Activated naive CD8-positive, alpha-beta T cell treated with anti-CD3 and anti-CD28 coated beads, Interleukin-2, amount 10 ng/mL, durations not matched to agents 7 days and 5 days (primary cell): ENCODE results near the gene CCK. TPM values are rescaled to one million over a fixed set of nuclear protein-coding genes. Genes with fewer than 3 reads are reported as not detected.
"Not testable (repeated sequence)": the region's sequence is repeated elsewhere in the genome, so short reads cannot be mapped to it uniquely, and the experiment has no call there.

Experiments
- ATAC-seq: fragments of 150-1000 bp; cut with Tn5 transposase; one replicate; pipeline ENCODE4 v1.10.0; 2021; ENCODE audit warnings: low read depth, moderate library complexity
- POLR2A ChIA-PET: fragments of 350-600 bp; sonication (Branson Sonifier 250); formaldehyde crosslinking; loops from one replicate; lab custom pipeline; 2021; ENCODE audit warnings: antibody characterized with exemption; lab: Charles Lee
- DNase-seq: peaks from one replicate; pipeline ENCODE4 v3.0.0; 2021
- H3K27ac Mint-ChIP-seq: one replicate; pipeline ENCODE4 v1.8.0; 2022; ENCODE audit warnings: mild to moderate bottlenecking, mixed read lengths
- H3K27me3 Mint-ChIP-seq: one replicate; pipeline ENCODE4 v1.8.0; 2022; ENCODE audit warnings: mild to moderate bottlenecking, moderate library complexity, mixed read lengths
- H3K36me3 Mint-ChIP-seq: one replicate; pipeline ENCODE4 v1.8.0; 2021; ENCODE audit warnings: mild to moderate bottlenecking, mixed read lengths
- H3K4me1 Mint-ChIP-seq: one replicate; pipeline ENCODE4 v1.8.0; 2021; ENCODE audit warnings: mixed read lengths
- H3K4me3 Mint-ChIP-seq: one replicate; pipeline ENCODE4 v1.8.0; 2022; ENCODE audit warnings: mild to moderate bottlenecking, moderate library complexity, mixed read lengths
- H3K9me3 Mint-ChIP-seq: one replicate; pipeline ENCODE4 v1.8.0; 2021; ENCODE audit warnings: mixed read lengths
- total RNA-seq, 2 experiments: library from RNA; stranded (reverse); gene quantifications; one replicate each; pipeline ENCODE4 v1.2.3, GENCODE V29; 2021

The CCK gene
- total RNA-seq, 2 experiments from 2014 or later = not detected

- H3K27ac Mint-ChIP-seq, POLR2A ChIA-PET, H3K4me1 Mint-ChIP-seq, H3K9me3 Mint-ChIP-seq, H3K36me3 Mint-ChIP-seq, H3K4me3 Mint-ChIP-seq, DNase-seq, H3K27me3 Mint-ChIP-seq, ATAC-seq: not testable (repeated sequence)
Observed at GRCh38 chr3:42287423-42287822, 21.4 kb upstream of the CCK start.

- Mint-ChIP-seq H3K27ac (no peak overlapping the region), H3K9me3 (peaks cover 16% of the 10 kb centered on the region), H3K27me3 (no peaks in the 10 kb centered on the region), H3K4me1 (no peaks in the 10 kb centered on the region), H3K36me3 (no peaks in the 10 kb centered on the region), H3K4me3 (no peak overlapping the region)
- ATAC-seq = no peak
- POLR2A ChIA-PET = no interaction called here
- no peak for DNase-seq
Observed at GRCh38 chr3:42277676-42278075, 11.7 kb upstream of the CCK start.

- ATAC-seq = no peak
- Mint-ChIP-seq H3K4me3 (no peak overlapping the region), H3K4me1 (no peaks in the 10 kb centered on the region), H3K27ac (no peak overlapping the region), H3K9me3 (peaks cover 22% of the 10 kb centered on the region), H3K36me3 (no peaks in the 10 kb centered on the region), H3K27me3 (peaks cover 2% of the 10 kb centered on the region)
- no peak for DNase-seq
- POLR2A ChIA-PET = no interaction called here
Observed at GRCh38 chr3:42276141-42277132, 10.5 kb upstream of the CCK start.

- POLR2A ChIA-PET = no interaction called here
- ATAC-seq = no peak
- Mint-ChIP-seq H3K4me3 (no peak overlapping the region), H3K36me3 (no peaks in the 10 kb centered on the region), H3K9me3 (peaks cover 19% of the 10 kb centered on the region), H3K27ac (no peak overlapping the region), H3K27me3 (peaks cover 6% of the 10 kb centered on the region), H3K4me1 (no peaks in the 10 kb centered on the region)
- DNase-seq = no peak
Observed at GRCh38 chr3:42275217-42275616, 9.2 kb upstream of the CCK start.

- Mint-ChIP-seq H3K9me3 (peaks cover 17% of the 10 kb centered on the region), H3K27ac (no peak overlapping the region), H3K27me3 (peaks cover 8% of the 10 kb centered on the region), H3K36me3 (no peaks in the 10 kb centered on the region), H3K4me1 (no peaks in the 10 kb centered on the region), H3K4me3 (no peak overlapping the region)
- ATAC-seq (no peak), DNase-seq (no peak)
- POLR2A ChIA-PET = no interaction called here
Observed at GRCh38 chr3:42274266-42274665, 8.3 kb upstream of the CCK start.

GRCh38 chr3:42273361-42273760 lies 7.4 kb upstream of the CCK start:
- H3K9me3 Mint-ChIP-seq = peaks cover 16% of the 10 kb centered on the region
- H3K4me1 Mint-ChIP-seq = no peaks in the 10 kb centered on the region
- ATAC-seq (no peak), DNase-seq (no peak)
- no peak overlapping the region for H3K27ac Mint-ChIP-seq
- no peak overlapping the region for H3K4me3 Mint-ChIP-seq
- POLR2A ChIA-PET = no interaction called here
- H3K27me3 Mint-ChIP-seq = peaks cover 17% of the 10 kb centered on the region
- no peaks in the 10 kb centered on the region for H3K36me3 Mint-ChIP-seq

GRCh38 chr3:42271786-42272185 lies 5.8 kb upstream of the CCK start:
- ATAC-seq = no peak
- no peak overlapping the region for H3K27ac Mint-ChIP-seq
- H3K9me3 Mint-ChIP-seq = peaks cover 12% of the 10 kb centered on the region
- H3K4me3 Mint-ChIP-seq = no peak overlapping the region
- POLR2A ChIA-PET = no interaction called here
- no peak for DNase-seq
- no peaks in the 10 kb centered on the region for H3K36me3 Mint-ChIP-seq
- no peaks in the 10 kb centered on the region for H3K4me1 Mint-ChIP-seq
- H3K27me3 Mint-ChIP-seq = peaks cover 31% of the 10 kb centered on the region

- no peaks in the 10 kb centered on the region for H3K4me1 Mint-ChIP-seq
- peaks cover 12% of the 10 kb centered on the region for H3K9me3 Mint-ChIP-seq
- POLR2A ChIA-PET = no interaction called here
- ATAC-seq (no peak), DNase-seq (no peak)
- H3K27me3 Mint-ChIP-seq = peaks cover 40% of the 10 kb centered on the region
- no peak overlapping the region for H3K4me3 Mint-ChIP-seq
- H3K27ac Mint-ChIP-seq = no peak overlapping the region
- no peaks in the 10 kb centered on the region for H3K36me3 Mint-ChIP-seq
Observed at GRCh38 chr3:42270561-42270960, 4.6 kb upstream of the CCK start.

GRCh38 chr3:42269647-42270046 lies 3.7 kb upstream of the CCK start:
- no peak overlapping the region for H3K27ac Mint-ChIP-seq
- no peak for ATAC-seq
- no peaks in the 10 kb centered on the region for H3K4me1 Mint-ChIP-seq
- H3K9me3 Mint-ChIP-seq = peaks cover 12% of the 10 kb centered on the region
- H3K36me3 Mint-ChIP-seq = no peaks in the 10 kb centered on the region
- no peak for DNase-seq
- no peak overlapping the region for H3K4me3 Mint-ChIP-seq
- H3K27me3 Mint-ChIP-seq = peaks cover 48% of the 10 kb centered on the region
- POLR2A ChIA-PET = no interaction called here

GRCh38 chr3:42267878-42268277 lies 1.9 kb upstream of the CCK start:
- Mint-ChIP-seq H3K4me3 (no peak overlapping the region), H3K9me3 (peaks cover 12% of the 10 kb centered on the region), H3K27me3 (peaks cover 63% of the 10 kb centered on the region), H3K27ac (no peak overlapping the region), H3K36me3 (no peaks in the 10 kb centered on the region), H3K4me1 (peaks cover 9% of the 10 kb centered on the region)
- DNase-seq (no peak), ATAC-seq (no peak)
- POLR2A ChIA-PET = no interaction called here

GRCh38 chr3:42265059-42265991 lies 660 bp downstream of the CCK start:
- Mint-ChIP-seq H3K36me3 (no peaks in the 10 kb centered on the region), H3K4me3 (no peak overlapping the region), H3K4me1 (peaks cover 9% of the 10 kb centered on the region), H3K27me3 (peaks cover 76% of the 10 kb centered on the region), H3K9me3 (peaks cover 3% of the 10 kb centered on the region), H3K27ac (no peak overlapping the region)
- DNase-seq (no peak), ATAC-seq (no peak)
- POLR2A ChIA-PET = no interaction called here

- Mint-ChIP-seq H3K27me3 (peaks cover 79% of the 10 kb centered on the region), H3K36me3 (no peaks in the 10 kb centered on the region), H3K9me3 (peaks cover 1% of the 10 kb centered on the region), H3K27ac (no peak overlapping the region), H3K4me1 (peaks cover 9% of the 10 kb centered on the region), H3K4me3 (peak overlapping the region; percentile 42)
- POLR2A ChIA-PET = no interaction called here
- ATAC-seq = no peak
- DNase-seq = no peak
Observed at GRCh38 chr3:42264399-42265058, 1.5 kb downstream of the CCK start.
